H1 (cell line): ENCODE measurements around the gene ETS1. TPM values are rescaled to one million over a fixed set of nuclear protein-coding genes. Genes with fewer than 3 reads are reported as not detected.

Experiments used
- ASH2L ChIP-seq: fragments of 200-600, 300-600 bp; sonication (generic); IDR thresholded peaks from one replicate; pipeline ENCODE4 v1.7.1; 2017; ENCODE audit warnings: low read length
- POLR2A ChIP-seq, 2 experiments: IDR thresholded peaks; 1 replicate in 1 of 2; 2 replicates in 1 of 2; pipeline ENCODE4 v1.6.1; 2011; ENCODE audit warnings: low read depth in 2 of 2, low read length in 2 of 2, mild to moderate bottlenecking in 2 of 2; ENCODE audit errors: control extremely low read depth in 1 of 2
- polyA plus RNA-seq, 7 experiments: library from polyadenylated mRNA; depleted of rRNA in 3 of 7; stranded (reverse) in 5 of 7; unstranded in 2 of 7; fragments of >200 nt in 5 of 7; fragments of 200-250 nt in 2 of 7; gene quantifications; 1 replicate in 5 of 7; 2 replicates in 1 of 7; 4 replicates in 1 of 7; pipeline versions ENCODE4 v1.2.1 to v1.2.3, GENCODE V29; 2011 to 2013; ENCODE audit warnings: missing spikeins in 2 of 7, mixed read lengths in 2 of 7
- total RNA-seq: library from RNA; stranded (reverse); fragmentation: NEBNext Ultra II Directional; extraction: Animal tissue kit (Norgen Biotek cat#: 25700); gene quantifications from 2 replicates; pipeline ENCODE4 v1.2.1, GENCODE V29; 2021

ETS1 gene
- total and polyA plus RNA-seq, 2 of the 8 experiments (the other 6 are each of a cell fraction or from before 2014, with no cell fraction given), result 10.0 to 35.3 TPM

DNA sequence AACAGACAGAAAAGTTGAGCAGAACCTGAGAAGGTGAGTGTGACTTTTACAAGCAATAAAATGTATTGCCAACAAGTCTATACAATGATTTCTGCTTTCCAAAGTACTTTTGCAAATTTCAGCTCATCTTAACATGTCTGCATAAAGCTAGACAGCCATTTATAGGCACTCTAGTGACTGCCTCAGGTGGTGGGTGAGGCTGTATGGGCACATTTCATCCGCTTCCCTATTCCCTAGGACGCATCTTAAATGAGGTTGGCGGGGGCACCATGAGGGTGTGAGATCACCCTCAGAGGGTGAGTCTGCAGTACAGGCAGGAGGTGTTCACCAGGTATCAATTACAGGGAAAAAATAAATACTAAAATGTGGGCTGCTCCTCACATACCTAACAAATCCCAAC is 110.1 kb downstream of the ETS1 start (continued):
- TF ChIP-seq POLR2A (IDR thresholded peaks at IDR 0.05; ENCODE audit: control extremely low read depth in 1 of 2, low read depth in 2 of 2, low read length in 2 of 2) (no peak), ASH2L (no peak)
- TF ChIP-seq, all 59 proteins: peak for 0
